Middle frontal gyrus (tissue), 1 donor: Measurements from ENCODE around the gene AUTS2.
"Not testable (repeated sequence)": the region's sequence is repeated elsewhere in the genome, so short reads cannot be mapped to it uniquely, and the experiment has no call there.

Source experiments
- DNase-seq: peaks from one replicate; pipeline ENCODE4 v3.0.0-alpha.2; 2015; ENCODE audit warnings: low spot score; ENCODE audit errors: extremely low spot score

The AUTS2 gene

DNA sequence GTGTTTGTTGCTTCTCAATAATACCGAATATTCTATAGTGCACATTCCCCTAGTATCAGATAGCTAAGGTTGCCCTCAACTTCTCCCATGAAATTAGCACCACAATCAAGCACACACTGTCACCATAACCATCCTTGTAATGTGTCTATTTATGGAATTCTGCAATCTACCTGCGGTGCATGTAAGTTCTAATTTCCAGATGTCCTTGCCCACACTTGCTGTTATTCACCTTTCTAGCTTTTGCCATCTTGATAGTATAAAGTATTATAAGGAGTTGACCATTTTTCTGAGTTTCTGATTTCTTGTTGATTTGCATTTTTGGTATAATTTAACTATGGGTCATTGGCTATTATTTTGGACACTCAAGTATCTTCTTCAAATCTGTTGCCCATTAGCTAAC, 1043.6 kb downstream of the AUTS2 start:
- DNase-seq = no peak

GRCh38 chr7:70645279-70645678, 1047.0 kb downstream of the AUTS2 start:
- no peak for DNase-seq

DNA sequence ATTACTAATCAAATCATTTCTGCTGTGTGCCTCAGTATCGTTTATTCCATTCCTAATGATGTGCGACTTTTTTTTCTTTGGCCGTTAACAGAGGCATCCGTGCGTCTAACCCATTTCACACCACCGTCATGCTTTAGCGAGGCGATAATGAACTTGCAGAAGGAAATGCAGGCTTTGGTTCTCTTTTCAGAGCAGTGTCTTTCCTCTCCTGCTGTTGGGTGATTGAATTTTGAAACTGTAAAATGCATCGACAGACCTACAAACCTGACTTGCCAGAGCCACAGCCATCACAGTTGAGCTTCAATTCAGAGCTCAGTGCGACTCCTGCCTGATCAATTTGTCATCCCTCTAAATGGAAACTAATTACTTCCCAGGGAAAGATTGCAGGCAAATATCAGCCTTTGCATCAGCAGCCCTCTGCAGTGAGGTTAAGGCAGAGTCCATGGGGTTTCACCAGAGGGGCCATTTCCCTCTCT, 1047.6 kb downstream of the AUTS2 start:
- DNase-seq = no peak

DNA sequence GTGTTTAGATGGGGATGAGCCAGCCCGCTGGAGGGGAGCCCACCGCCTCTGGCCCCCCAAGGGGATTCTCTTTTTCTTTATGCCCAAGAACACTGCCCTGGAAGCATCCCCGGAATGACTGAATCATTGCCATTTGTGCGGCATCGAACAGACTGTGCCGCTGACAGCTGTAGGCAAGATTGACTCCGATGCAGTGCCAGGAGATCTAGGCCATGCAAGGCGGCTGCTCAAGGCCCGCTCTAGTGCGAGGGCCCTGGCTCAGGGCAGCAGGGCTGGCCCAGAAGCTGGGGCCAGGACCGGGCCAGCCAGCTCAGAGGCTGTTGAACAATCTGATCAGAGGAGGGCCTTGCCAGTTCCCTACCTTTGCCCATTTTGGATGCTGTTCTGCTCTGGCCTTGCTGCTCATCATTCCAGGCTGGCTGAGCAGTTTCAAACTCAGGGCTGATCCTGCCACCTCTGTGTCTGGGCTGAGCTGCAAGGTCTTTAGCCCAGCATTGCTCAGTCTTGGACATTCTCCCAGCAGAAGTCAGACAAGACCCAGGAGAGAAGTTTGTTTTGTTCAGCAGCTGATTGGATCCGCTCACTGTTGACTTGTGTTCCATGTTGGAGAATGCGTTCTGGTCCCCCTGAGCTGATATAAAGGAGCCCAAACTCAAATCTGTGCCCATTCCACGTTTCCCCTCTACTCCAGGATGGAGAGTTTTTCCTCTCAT, 1048.4 kb downstream of the AUTS2 start:
- no peak for DNase-seq

GRCh38 chr7:70647801-70648498, 1049.7 kb downstream of the AUTS2 start:
- no peak for DNase-seq

GRCh38 chr7:70648499-70648861, 1050.2 kb downstream of the AUTS2 start:
- not testable (repeated sequence) for DNase-seq

GRCh38 chr7:70649323-70649722, 1051.0 kb downstream of the AUTS2 start:
- no peak for DNase-seq

DNA sequence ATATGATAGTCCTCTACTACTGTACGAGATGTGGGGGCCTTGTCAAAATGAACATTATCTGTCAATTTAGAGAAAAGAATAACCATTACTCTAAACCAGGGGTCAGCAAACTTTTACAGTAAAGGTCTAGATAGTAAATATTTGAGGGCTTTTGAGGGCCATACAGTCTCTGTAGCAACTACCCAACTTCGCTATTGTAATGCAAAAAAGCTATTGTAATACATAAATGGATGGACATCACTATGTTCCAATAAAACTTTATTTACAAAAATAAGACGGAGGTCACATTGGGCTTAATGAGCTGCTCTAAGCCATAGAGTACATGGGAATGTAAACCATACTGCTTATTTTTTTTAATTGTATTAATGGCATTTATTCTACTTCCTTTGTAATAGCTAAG, 1055.9 kb downstream of the AUTS2 start:
- DNase-seq = no peak

- no peak for DNase-seq
These were observed 1056.7 kb downstream of the AUTS2 start for GRCh38 chr7:70654979-70655378.

- DNase-seq = no peak
These were observed 1057.4 kb downstream of the AUTS2 start for GRCh38 chr7:70655694-70656093.

DNA sequence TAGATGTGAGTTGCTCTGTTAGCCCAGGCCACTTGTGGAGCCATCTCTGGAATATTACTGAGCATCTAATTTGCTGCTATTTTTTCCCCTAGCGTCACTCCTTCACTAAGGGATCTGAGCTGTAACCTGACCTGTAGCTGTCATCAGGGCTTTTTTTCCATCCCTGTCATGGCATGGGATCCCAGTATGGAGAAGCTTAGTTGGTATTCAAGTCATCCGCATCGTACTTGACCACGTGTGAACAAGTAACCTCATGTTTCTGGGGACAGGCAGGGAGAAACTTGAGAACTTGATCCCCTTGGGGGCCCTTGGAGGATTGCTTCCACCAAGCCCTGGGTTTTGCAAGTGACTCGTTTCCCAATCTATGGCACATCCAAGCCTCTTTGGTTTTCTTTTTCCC, 1059.3 kb downstream of the AUTS2 start:
- DNase-seq = no peak

GRCh38 chr7:70657989-70658632, 1059.8 kb downstream of the AUTS2 start:
- DNase-seq = no peak

GRCh38 chr7:70659263-70659662, 1061.0 kb downstream of the AUTS2 start:
- no peak for DNase-seq

DNA sequence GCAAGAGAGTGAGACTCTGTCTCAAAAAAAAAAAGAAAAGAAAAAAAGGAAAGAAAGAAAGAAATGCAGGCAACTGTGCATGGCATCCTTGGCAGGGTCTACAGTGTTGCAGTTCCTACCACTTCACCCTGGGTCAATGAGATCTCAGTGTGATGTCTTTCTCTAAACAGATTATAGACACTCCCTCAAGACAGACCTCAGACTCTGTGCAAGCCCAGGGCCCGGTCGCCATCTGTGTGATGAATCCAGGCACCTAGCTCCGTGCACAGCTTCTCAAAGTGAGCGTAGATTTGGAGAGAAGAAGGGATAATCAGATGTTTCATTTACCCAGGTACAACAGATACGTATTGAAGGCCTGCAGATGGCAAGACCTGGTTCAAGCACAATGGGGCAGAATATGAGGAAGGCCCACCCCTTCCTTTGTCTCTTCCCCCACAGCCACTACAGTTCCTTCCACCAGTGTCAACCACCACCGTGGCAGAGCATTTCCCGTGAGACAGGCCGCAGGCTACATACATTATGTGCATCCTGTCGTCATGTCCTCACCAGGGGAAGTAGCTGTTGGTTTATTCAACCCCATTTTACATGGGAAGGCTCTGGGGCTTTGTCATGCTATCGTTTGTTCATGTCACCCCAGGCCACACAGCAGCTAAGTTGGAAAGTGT, 1062.0 kb downstream of the AUTS2 start:
- no peak for DNase-seq

DNA sequence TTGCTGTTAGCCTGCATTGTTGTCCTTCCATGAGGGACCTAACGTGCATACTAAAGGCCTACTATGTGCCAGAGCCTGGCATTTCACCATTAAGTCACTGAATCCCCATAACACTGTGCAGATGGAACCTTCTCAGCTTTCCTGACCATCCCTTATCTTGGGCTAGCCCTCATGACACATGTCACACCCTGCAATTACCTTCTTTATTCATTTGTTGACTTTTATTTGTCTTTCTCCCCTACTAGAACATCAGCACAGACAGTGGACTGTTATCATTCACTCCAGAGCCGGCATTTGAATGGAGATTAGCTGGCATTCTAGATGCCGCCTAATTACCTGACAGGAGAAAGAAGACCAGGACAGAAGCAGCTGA, 1062.5 kb downstream of the AUTS2 start:
- no peak for DNase-seq

DNA sequence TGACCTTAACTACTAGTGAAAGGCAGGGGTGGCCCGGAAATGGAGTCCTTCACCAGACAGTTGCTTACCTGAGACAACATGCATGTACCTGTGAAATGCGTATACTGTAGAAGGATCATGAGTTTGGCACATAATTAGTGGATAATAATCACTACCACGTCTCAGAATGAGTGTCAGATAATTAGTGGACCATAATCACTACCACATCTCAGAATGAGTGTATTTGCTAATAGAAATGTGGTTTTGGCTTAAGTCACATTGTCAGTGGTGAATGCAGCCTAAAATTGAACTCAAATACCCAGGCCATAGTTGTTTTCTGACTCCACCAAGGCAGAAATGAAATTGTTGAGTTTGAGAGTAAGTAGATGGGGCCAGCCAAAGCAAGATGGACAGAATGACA, 1065.4 kb downstream of the AUTS2 start:
- no peak for DNase-seq

- no peak for DNase-seq
These were observed 1067.7 kb downstream of the AUTS2 start for GRCh38 chr7:70665997-70666396.

GRCh38 chr7:70667406-70667805, 1069.1 kb downstream of the AUTS2 start:
- no peak for DNase-seq

GRCh38 chr7:70668606-70669358, 1070.5 kb downstream of the AUTS2 start:
- no peak for DNase-seq

DNA sequence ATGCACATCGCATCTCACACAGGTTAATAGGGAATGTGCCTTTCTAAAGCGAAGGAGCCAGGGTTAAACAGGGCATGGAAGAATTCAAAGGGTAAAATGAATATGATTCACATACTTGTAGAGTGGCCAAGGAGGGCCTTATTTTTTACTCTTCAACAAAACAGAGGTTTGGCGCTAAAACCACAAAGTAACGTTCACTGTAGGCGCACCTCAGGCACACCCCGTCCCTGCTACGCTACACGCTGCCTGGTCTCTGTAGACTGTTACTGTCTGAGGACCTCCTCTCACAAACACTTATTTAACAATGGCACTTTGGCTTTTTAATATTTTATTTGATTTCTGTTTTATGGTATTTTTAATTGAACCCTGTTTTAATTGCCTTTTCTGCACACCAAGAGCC, 1071.6 kb downstream of the AUTS2 start:
- DNase-seq = no peak

GRCh38 chr7:70670288-70670687, 1072.0 kb downstream of the AUTS2 start:
- no peak for DNase-seq
